NCI-H510A treated with DMSO at 0.1 percent for 48 hours (cell line): ENCODE results near the gene RASL10A.
"Not testable (repeated sequence)": the region's sequence is repeated elsewhere in the genome, so short reads cannot be mapped to it uniquely, and the experiment has no call there.

Experiments
- DNase-seq: peaks from one replicate; lab custom pipeline; 2025; lab: John Stamatoyannopoulos, UW

RASL10A gene, protein sequence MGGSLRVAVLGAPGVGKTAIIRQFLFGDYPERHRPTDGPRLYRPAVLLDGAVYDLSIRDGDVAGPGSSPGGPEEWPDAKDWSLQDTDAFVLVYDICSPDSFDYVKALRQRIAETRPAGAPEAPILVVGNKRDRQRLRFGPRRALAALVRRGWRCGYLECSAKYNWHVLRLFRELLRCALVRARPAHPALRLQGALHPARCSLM

DNA sequence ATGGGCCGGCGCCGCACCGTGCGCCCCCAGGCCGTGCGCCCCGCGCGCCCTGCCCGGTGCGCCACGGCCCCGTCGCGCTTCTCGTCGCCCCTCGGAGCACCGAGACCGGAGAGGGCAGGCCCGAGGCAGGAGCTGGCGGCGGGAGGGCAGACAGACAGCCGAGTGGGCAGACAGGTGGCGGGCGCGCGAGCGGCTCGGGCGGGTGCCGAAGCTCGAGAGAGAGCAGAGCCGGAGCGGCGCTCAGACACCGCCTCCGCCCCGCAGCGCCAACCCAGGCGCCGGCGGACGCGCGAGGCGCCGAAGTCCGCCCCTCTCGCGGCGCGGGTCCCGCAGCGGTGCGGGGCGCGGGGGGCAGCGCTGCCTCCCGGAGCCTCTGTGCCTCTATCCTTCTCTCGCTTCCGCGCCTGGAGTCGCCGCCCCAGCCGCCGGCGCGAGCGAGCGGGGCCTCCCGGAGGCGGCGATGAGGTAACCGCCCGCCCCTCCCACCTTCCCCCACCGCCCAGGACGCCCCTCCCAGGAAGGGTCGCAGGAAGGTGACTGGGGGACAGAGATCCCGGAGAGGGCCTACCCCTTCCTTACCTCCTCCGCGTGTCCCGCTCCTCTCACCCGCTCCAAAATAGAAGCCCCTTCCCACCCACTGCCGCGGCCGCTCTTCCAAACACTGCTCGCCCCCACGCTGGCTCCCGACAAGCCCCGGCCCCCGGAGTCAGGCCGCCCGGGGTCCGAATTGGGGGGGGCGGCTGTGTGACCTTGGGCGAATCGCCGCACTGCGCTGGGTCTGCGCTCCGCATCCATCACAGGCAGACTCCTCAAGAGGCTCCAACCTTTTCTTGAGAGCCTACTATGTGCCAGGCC lies at the start of gene RASL10A:
Gene RASL10A (minus strand): TSS at position 412 of the 855 bp plus-strand sequence. CDS start 451 bp downstream, outside the sequence.
- DNase-seq = no peak

DNA sequence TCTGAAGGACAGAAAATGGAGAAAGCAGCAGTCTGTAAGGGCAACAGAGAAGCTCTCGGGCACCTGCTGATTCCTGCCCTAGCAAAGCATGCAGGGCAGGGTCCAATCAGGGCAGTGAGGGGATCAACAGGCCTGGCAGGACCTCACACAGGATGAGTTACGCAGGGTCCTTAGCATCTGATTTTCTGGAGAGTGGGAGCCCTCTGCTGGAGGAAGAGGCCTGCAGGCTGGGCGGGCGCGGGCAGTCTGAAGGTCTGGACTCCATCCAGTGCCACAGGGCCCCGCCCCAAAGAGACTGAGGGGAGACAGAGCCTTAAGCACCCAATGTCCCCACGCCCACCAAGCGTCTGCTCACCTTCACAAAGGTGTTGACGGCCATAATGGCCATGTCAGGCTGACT lies 44.0 kb upstream of the RASL10A start:
- no peak for DNase-seq

DNA sequence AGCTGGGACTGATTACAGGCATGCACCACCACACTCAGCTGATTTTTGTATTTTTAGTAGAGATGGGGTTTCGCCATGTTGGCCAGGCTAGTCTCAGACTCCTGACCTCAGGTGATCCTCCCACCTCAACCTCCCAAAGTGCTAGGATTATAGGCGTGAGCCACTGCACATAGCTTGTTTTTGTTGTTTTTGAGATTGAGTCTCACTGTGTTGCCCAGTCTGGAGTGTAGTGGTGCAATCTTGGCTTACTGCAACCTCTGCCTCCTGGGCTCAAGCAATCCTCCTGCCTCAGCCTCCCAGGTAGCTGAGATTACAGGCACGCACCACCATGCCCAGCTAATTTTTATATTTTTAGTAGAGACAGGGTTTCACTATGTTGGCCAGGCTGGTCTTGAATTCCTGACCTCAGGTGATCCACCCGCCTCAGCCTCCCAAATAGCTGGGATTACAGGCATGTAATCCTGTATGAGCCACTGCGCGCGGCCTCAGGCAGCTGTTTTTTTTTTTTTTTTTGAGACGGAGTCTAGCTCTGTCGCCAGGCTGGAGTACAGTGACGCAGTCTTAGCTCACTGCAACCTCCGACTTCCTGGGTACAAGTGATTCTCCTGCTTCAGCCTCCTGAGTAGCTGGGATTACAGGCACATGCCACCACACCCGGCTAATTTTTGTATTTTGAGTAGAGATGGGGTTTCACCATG lies 41.8 kb upstream of the RASL10A start:
- not testable (repeated sequence) for DNase-seq

DNA sequence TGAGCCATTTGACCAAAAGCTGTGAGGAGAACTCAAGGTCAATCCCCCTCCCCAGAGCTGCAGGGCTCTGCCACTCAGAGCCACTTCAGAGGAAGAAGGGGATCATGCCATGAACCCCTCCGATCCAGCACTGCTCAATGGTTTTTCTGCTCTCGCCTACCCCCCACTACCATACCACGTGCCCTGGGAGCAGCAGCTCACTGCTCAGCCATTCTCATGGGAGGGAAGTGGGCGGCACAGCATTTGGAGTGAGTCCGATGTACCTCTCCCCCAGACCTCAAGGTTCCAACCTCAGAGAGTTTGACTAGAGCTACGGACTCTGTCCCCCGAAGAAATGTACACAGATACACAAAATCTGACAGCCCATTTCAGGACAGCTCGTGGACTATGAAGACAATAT lies 38.4 kb upstream of the RASL10A start:
- DNase-seq = no peak

DNA sequence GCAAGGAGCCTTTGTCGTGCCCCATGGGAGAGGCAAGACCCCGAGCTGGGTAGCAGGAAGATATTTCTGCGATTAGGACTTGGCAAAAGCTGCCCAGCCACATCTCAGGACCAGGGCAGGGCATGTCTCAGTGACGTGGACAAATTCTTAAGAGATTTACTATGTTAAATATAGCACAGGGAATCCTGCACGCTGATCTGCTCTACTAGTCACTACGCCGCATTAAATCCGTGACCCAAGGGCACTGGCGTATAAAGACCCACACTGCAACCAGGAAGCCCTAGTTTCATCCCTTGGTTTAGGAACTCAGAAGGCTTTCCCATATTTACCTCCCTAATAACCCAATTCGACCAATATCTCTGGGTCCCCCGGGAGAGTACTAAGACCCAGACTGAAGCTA lies 37.8 kb upstream of the RASL10A start:
- no peak for DNase-seq

DNA sequence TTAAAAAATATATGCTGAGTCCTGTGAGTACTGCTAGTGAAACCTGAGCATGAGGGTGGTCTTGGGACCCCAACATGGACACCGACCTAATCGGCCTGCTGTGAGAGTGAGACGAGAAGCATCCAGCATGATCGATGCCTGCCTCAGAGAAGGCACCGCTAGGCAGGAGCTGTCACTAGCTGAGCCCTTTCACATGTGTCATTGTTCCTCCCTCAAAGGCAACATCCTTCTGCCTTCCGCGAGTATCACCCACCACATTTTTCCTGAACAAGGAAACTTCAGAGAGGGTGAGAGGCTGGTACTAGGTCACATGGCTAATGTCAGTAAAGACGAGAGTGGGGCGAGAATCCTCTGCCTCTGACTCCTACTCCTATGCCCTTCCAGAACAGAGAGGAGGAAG lies 37.3 kb upstream of the RASL10A start:
- no peak for DNase-seq

DNA sequence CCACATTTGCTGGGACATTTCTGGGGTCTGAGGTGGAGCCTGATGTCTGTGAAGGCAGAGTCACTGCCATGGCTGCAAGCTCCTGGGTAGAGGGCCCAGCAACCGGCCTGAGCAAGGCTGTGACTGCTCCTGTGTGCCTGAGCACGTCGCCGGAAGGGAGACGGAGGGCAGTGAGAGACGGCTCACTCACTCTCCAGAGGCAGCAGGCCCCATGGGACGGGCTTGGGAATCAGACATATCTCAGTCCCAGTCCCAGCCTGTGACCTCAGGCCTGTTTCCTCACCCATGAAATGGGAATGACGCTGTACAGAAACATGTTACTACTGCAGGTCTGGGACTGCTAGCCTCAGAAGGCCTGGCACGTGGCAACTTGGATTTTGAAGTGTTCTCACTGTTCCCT lies 36.4 kb upstream of the RASL10A start:
- no peak for DNase-seq

DNA sequence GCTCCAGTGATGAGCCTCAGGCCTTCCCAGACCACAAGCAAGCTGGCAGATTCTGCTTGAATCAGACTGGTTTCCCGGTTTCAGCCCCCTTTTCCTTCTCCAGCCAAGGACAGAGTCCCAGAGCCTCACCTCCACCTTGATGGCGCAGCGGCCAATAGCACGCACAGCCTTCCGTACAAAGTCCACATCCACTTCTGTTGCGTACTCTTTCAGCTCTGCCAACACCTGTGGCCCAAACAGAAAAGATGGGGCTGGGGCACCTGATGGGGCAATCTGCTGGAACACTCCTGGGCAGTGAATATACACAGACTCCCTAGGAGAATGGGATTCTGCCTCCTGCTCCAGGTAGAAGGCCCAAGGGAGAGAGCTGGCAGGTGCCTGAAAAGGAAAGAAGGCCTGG lies 35.5 kb upstream of the RASL10A start:
- no peak for DNase-seq

DNA sequence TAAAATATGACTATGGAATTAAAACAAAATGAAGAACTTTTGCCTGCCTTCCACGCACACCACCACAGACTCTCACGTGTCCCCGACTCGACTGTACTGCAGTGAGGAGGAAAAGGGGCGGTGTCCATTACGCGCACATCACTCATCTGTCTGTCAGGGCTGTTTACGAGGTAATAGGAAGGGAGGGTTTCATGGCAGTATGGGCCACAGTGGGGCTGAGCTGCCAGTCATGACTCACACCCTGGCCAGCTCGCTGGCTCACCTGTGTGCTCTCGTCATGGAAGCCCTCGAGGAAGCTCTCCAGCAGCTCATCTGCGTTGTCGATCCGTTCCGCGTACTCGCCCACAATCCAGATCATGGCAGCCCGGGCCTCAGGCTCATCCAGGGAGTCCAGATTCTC lies 33.5 kb upstream of the RASL10A start:
- DNase-seq = peak; percentile 66

DNA sequence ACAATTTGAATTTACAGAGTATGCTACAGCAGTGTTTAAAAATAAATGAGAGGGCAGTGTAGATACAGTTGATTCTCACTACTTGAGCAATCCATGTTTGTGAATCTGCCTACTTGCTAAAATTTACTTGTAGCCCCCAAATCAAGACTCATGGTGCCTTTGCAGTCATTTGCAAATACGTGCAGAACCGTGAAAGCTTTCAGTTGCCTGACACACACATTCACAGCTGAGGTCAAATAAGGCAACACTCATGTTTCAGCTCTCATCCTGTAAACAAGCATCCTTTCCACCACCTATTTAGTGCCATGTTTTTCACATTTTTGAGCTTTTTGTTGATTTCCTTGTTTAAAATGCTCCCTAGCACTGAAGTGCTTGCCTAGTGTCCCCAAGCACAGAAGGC lies 32.5 kb upstream of the RASL10A start:
- no peak for DNase-seq

DNA sequence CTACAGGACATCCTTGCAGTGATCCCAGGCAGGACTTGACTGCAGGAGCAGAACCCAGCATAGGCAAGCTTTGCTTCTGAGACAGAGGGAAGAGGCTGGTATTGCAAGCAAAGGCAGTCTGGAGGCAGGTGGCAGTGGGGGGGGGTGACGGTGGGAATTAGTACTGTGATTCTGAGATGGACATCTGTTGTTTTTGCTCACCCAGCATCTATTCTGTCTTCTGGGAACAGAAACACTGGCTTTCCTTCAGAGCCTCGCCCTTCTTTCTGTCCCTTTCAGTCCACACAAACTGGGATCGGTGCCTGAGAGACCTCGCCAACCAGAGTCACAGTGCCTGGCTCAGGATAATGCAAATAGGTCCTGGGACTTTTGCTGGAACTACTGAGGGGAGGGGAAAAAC lies 31.2 kb upstream of the RASL10A start:
- no peak for DNase-seq

DNA sequence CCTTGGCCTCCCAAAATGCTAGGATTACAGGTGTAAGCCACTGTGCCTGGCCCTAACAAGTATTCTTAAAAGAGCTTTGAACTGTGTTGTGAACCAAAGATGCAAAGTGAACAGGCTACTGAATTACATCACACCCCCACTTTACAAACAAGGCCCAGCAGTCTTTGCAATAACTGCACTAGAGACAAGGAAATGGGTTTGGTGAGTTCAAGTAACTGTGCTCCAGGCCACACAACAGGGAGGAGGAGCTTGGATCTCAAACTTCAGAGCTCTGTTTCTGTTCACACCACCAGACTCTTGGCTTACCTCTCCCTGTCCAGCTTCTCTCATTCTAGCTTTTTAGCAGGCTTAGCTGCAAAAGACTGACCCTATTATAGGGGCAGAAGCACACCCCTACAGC lies 30.4 kb upstream of the RASL10A start:
- peak; percentile 12 for DNase-seq

DNA sequence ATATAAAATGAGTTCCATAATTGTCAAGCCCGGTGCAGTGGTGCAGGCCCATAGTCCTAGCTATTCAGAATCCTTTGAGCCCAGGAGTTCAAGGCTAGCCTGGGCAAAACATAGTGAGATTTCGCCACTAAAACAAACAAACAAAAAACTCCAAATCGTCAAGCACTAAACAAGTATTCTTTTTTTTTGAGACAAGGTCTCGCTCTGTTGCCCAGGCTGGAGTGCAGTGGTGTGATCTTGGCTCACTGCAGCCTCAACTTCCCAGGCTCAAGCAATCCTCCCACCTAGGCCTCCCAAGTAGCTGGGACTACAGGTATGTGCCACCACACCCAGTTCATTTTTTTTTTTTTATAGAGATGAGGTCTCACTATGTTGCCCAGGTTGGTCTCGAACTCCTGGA lies 29.4 kb upstream of the RASL10A start:
- DNase-seq = not testable (repeated sequence)

DNA sequence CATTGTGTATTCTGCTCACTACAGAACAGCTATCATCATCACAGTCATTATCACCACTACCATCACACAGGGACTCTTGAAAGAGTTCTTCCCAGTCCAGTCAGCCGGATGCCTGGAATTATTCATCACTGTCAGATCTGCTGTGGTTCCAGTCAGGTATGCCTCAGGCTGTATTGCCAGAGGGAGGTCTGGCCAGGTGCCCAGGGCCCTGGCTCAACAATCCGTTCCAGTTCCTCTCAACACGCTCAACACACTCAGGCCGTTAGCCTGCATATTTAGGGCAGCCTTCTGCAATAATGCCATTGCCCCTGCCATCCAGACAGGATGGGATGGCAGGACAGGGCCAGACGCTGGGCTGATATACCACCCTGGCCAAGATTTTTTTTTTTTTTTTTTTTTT lies 28.6 kb upstream of the RASL10A start:
- peak; percentile 78 for DNase-seq

DNA sequence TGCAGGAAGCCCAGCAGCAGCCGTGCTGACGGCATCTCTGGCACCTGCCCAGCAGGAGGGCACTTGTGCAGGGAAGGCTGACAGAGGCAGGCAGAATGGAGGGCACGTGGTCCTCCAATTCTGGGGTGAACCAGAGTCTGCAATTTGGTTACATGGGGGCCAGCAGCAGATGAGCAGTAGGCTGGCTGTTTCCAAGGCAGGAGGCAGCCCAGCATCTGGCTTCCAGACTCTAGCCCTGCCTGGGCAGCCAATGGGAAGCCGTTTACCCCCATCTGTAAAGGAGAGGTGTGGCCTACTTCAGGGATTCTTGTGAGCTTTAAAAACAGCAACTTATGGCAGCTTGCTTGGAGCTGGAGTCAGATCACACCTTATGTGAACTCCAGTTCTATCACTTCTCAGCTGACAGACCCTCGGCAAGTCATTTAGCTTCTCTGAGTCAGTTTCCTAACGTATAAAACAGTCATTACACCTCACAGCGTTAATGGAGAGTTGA lies 27.9 kb upstream of the RASL10A start:
- peak; percentile 55 for DNase-seq

DNA sequence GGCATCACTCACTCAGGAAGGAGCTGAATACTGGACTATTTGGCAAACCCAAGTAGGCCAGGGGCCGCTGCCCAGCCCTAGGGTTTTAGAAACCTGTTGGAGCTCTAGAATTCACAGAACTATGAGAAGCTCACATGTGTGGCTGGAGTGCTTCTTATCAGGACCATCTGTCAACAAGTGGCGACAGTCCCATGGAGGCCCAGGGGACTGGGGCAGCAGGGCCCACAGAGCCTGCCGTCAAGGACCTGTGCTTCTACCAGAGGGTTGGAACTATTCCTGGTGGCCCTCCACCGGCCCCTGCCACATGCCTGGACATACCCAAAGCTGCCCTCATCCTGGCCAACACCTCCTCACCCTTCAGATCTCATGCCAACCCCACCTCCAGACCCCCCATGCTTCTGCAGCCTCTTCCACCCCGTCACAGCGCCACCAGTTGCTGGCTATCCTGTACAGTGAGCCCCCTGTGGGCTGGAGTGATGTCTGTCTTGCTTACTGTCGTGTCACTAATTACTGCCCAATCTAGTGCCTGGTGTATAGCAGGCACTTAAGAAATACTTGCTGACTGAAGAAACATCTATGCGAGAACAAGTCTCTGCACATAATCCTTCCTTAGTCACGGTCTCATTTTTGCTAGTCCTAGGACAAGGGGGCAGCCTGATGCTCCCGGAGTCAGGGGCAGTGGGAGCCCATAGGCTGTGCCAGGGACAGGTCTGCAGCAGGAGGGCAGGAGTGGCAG lies 27.2 kb upstream of the RASL10A start:
- DNase-seq = no peak

DNA sequence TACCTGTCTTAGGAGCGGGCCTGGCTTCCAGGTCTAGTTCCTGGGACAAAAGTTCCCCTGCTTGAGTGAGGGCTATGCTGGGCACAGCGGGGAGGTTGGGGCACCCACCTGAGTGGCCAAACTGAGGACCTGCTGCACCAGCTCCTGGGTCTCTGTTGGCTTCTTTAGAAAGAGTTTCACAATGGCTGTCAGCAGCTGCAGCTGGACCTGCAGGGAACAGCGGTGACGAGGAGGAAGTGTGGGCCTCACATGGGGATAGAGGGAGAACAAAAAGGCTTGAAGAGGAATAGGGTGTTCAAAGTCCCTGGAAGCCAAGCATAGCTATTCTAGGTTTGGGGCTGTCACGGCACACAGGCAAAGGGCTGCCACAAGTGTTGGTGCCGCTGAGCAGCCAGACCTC lies 26.7 kb upstream of the RASL10A start:
- no peak for DNase-seq

DNA sequence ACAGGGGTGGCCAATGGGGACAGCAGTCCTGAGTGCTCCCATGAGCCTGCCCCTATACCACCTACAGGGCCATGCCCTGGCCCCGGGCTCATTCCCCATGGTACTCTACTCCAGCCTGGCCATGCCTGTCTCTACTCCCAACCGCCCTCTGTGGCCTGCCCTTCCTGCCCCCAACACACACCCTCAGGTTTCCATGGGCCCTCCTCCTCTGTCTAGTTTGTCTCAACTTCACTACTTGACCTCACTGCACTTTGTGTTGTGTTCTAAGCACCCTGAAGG lies 26.3 kb upstream of the RASL10A start:
- DNase-seq = no peak

DNA sequence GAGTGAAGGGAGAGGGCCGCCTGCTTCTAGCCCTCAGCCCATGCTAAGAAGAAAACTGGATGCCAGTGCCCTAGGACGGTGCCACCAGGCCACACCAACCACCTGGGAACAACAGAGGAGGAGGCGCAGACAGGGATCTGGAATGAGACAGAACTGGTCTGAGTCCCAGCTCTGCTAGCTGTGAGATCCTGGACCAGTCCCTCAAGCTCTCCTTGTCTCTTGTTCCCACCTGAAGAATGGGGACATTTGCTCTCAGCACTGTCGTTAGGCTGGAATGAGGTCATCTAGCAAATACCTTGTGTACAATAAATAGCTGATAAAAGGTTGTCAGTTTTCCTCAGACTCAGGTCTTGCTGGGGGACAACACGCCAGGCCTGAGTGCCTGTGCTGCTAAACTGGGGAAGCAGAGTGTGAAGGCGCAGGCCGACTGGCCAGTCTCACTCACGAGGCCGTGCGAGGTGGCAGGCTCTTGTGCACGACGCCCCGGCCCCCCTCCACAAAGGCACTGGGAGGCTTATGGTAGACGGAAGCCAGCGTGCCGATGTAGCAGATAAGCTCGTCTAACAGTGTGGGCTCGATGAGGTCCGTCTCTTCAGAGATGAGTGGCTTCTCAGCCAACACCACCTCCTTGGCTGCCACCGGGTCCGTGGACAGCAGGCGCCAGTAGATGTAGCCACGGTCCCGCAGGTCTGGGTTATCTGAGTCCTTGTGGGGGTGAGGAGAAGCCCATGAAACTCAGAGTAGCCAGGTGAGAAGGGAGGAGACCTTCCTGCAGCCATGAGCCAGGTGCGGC lies 25.8 kb upstream of the RASL10A start:
- DNase-seq = no peak

DNA sequence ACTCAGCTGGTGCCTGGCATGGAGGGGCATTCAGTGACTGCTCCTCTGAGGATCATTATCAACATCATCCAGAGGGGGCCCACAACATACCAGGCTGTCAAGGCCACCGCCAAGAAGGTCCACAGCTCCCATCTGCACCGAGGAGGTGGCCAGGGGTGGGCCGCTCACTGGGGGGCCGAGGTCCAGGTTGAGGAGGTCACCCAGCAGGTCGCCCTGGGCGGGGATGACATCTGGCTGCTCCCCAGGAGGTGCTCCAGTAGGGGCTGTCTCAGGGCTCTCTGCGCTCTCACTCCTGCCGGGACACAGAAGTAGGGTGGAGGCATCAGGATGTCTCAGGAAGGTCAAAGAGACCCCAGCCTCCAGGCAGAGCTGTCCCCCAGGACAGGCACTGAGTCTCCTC lies 25.1 kb upstream of the RASL10A start:
- no peak for DNase-seq

DNA sequence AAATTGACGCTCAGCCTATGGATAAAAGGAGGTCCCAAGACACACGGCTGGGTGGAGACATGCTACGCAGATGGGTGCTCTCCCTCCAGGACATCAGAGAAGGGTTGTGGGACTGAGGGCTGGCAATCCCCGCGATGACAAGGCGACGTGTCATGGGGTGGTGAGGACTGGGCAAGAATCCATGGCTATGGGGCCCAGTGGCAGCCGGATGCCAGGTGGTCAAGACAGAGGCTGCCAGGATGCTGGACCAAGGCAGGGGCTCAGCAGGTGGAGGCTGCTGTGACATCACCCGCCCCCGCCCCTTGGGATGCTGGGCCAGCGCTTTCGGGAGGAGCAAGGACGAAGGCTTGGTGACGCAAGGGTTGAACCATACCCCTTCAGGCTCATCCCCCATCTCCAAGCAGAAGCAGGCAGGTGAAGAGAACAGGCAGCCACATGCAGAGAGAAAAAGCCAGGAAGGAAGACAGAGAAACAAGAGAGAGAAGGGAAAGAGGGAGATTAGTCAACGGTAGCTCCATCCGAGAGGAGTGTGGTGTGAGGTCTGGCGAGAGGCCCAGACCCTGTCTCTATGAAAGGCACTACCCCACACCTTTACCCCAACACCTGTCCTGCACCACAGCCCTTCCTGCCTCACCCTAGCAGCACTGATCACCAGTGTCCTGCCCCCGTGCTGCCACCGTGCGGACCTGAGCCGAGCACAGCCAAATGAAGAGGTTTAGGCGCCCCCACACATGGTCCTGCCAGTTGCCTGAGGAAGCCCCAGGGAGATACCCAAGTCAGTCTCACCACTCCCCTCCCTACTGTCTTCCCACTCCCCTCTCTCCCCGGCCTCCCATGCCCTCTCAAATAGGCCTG lies 24.1 kb upstream of the RASL10A start:
- no peak for DNase-seq
